Measurements from ENCODE around the gene CYREN. TPM values are rescaled to one million over a fixed set of nuclear protein-coding genes. Genes with fewer than 3 reads are reported as not detected.
"Not testable (repeated sequence)": the region's sequence is repeated elsewhere in the genome, so short reads cannot be mapped to it uniquely, and the experiment has no call there.

CYREN gene
- total RNA-seq, 2 experiments from 2014 or later: 51.7 to 54.4 TPM

DNA sequence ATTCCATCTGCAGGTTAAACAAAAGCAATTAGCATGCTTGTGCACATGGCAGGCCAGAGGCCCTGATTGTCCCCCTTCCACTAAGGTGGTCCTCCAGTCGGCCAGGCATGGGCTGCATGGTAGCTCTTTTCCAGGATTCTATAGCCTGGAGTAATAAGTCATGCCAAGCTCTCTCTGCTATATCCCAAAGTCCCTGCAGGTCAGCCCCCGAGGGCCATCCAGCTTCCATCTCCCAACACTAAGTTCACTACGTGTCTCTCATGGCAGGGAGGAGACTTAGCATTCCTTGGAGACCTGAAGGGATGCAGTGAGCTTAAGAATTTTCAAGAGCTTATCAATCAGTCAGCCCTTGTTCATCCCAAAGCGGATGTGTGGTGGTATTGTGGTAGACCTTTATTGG, 3.4 kb upstream of the CYREN start:
- not testable (repeated sequence) for H3K9me3 Mint-ChIP-seq, H3K4me3 Mint-ChIP-seq, DNase-seq, H3K27me3 Mint-ChIP-seq, H3K27ac Mint-ChIP-seq
- Mint-ChIP-seq H3K4me1 (peaks cover 19% of the 10 kb centered on the region), H3K36me3 (peaks cover 21% of the 10 kb centered on the region)

DNA sequence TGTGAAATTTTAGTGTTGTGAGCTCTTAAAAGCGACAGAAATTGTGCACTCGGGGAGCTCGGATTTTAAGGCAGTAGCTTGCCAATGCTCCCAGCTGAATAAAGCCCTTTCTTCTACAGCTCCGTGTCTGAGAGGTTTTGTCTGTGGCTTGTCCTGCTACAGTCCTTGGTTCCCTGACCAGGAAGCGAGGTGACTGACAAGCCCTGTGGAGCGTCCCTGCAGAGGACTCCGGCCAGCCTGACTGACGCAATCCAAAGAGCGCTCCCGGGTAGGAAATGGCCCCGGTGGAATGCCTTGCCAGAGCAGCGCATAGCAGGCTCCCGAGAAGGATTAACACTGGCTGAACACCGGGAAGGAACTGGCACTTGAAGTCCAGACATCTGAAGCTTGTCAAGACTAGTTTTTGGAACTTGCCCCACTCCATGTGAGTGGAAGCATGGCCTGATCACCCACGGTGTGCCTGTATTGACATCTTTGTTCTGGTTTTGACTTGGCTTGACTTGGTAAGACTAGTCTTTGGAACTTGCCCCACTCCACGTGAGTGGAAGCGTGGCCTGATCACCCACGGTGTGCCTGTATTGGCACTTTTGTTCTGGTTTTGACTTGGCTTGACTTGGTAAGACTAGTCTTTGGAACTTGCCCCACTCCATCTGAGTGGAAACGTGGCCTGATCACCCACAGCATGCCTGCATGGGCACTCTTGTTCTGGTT, 1.2 kb upstream of the CYREN start:
- Mint-ChIP-seq H3K4me3 (peak overlapping the region; percentile 71), H3K27ac (peak overlapping the region; percentile 77), H3K4me1 (peaks cover 39% of the 10 kb centered on the region), H3K36me3 (peaks cover 35% of the 10 kb centered on the region)
- DNase-seq, H3K9me3 Mint-ChIP-seq, H3K27me3 Mint-ChIP-seq: not testable (repeated sequence)

DNA sequence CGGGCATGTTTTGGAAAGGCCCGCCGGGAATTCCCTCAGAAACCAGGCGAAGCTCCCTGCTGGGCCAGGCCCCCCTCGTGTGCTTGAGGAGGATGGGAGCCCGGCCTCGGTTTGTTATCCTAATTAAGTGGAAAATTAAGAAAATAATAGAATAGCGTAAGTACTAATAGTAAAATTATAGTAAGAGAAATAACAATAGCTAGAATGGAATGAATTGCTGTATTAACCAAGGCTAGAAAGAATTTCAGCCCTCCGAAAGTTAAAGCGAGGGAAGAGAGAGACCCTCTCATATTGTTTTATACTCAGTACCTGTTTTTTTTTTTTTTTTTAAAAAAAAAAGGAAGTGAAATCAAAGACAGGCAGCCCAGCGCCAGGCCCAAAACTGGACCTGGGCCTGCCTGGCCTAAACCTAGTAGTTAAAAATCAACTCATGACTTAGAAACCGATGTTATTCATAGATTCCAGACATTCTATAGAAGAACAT, 533 bp upstream of the CYREN start:
- Mint-ChIP-seq H3K4me3 (peak overlapping the region; percentile 93), H3K36me3 (peaks cover 42% of the 10 kb centered on the region), H3K27ac (peak overlapping the region; percentile 97), H3K4me1 (peaks cover 42% of the 10 kb centered on the region)
- H3K9me3 Mint-ChIP-seq, H3K27me3 Mint-ChIP-seq, DNase-seq: not testable (repeated sequence)

DNA sequence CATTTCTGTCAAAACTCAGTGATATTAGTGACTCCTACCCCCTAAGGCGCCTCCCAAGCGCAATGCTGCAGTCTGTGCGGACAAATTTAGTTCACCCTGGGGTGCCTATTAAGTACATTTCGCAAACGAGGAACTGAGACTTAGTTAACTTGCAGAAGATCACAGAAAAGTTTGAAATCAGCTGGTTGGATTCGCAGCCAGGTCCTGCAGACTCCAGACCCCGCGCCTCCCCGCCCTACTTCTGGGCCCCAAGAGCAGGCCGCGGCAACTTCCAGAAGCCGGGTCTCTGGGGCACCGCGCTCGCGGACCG, 588 bp downstream of the CYREN start:
- Mint-ChIP-seq H3K27ac (peak overlapping the region; percentile 94), H3K4me3 (peak overlapping the region; percentile 93), H3K36me3 (peaks cover 53% of the 10 kb centered on the region), H3K4me1 (peaks cover 48% of the 10 kb centered on the region), H3K27me3 (no peaks in the 10 kb centered on the region), H3K9me3 (no peaks in the 10 kb centered on the region)
- DNase-seq: no peak

DNA sequence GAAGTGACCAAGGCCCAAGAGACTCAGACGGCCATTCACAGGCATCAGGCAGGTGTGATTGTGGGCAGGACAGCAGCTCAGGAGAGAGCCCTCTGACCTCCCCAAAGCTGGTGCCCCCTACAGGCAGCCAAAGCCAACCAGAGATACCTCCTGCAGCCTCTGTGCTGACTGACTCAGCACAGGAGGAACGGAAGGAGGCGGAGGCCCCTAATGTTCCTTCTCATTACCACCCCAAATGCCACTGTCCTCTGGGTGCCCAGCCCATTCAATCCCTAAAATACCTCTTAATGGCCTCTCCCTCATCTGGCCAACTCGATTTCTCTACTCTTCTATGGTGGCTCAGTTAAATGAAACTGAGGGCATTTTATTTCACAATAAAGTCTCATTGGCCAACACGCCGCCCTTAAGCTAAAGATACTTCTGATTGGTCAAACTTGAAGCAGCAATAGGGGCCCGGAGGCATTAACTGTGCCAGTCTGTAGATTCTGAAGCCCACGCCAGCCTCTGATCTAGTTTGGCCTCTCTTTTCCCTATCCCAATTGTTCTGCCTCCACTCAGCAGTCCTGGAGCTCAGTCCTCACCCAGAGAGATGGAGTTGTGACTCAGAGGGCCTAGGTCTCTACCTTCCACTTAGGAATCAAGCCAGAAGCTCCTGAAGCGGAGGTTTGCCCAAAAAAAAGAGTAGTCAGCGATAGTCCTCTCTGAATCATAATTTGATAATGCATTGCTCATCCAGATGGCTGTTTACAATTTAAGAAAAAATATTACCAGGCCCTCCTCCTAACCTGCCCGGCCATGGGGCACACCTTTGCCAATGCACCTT, 1.2 kb downstream of the CYREN start:
- Mint-ChIP-seq H3K9me3 (no peaks in the 10 kb centered on the region), H3K4me1 (peaks cover 48% of the 10 kb centered on the region), H3K36me3 (peaks cover 57% of the 10 kb centered on the region), H3K27ac (peak overlapping the region; percentile 94), H3K4me3 (peak overlapping the region; percentile 93), H3K27me3 (no peaks in the 10 kb centered on the region)
- peak; percentile 71 for DNase-seq

DNA sequence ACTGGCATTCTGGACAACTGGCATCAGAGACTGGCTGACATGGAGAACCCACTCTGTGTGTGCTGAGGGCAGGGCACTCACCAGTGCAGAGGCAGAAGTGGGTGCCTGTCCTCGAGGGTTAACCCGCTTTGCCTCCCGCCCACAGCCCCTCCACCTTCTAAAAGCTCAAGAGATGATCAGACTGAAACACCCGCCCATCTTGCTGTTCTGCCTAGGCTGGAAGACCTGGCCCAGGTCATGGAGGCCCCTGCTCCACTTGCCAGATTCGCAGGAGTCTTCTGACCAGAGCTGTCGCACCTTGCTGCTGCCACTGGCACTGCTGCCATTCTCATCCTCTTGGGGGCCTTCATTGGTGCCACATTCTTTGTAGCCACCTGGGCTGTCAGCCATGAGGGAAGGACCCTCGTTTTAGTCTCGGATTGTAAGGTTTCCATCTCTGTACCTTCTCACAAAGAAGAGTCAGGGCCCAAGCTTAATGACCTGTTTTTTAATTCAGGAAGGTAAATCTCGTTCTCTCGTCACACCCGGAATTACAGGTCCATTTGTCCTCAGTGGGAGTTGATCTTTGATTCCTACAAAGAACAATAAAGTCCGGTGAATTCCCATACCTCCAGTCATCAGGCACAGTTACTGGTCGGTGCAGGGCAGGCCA, 1.9 kb downstream of the CYREN start:
- peaks cover 4% of the 10 kb centered on the region for H3K9me3 Mint-ChIP-seq
- H3K4me3 Mint-ChIP-seq: peak overlapping the region; percentile 93
- H3K36me3 Mint-ChIP-seq: peaks cover 64% of the 10 kb centered on the region
- H3K4me1 Mint-ChIP-seq: peaks cover 53% of the 10 kb centered on the region
- peak overlapping the region; percentile 94 for H3K27ac Mint-ChIP-seq
- H3K27me3 Mint-ChIP-seq: no peaks in the 10 kb centered on the region
- no peak for DNase-seq

DNA sequence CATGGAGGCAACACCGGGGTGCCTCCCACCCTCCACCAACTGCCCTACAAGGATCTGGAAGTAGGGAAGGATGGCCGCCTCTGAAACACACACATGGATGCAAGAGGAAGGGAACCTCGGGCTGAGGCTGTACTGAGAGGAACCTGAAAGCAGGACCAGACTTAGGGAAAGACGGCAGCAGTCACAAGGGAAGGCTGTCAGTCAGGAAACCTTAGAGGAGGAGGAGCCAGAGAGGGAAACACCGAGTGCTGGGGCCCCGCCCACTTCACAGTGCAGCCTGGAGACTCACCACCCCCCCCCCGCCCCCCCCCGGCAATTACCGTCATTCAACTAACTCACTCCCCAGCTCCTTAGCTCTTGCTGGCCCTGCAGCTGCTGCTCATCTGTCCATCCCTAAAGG, 2.5 kb downstream of the CYREN start:
- peak overlapping the region; percentile 94 for H3K27ac Mint-ChIP-seq
- H3K4me3 Mint-ChIP-seq: peak overlapping the region; percentile 93
- H3K27me3 Mint-ChIP-seq: no peaks in the 10 kb centered on the region
- peaks cover 53% of the 10 kb centered on the region for H3K4me1 Mint-ChIP-seq
- no peak for DNase-seq
- peaks cover 65% of the 10 kb centered on the region for H3K36me3 Mint-ChIP-seq
- peaks cover 4% of the 10 kb centered on the region for H3K9me3 Mint-ChIP-seq

DNA sequence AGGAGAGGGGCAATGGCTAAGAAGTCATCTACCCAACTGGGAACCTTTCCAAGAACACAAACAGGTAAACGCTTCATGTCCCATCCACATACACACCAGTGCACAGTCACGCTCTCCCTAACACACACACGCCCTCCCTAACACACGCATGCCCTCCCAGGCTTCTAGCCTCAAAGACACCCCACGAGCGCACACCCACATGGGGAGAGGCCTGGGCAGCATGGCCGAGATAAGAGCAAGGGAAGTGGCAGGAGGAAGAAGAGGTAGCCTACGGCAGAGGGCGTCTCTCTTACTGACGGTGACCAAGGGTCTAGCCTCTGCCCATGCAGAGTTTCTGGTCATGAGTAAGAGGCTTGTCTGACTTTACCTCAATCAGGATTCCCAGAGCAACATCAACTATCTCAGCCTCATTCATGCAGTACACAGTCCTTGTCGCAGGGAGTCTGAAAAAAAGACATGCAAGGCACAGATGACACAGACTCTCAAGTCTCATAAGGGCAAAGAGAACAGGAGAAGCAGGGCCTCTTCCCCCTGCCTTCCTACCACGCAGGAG, 3.1 kb downstream of the CYREN start:
- Mint-ChIP-seq H3K27ac (peak overlapping the region; percentile 81), H3K4me3 (peak overlapping the region; percentile 47), H3K9me3 (peaks cover 7% of the 10 kb centered on the region), H3K36me3 (peaks cover 71% of the 10 kb centered on the region), H3K27me3 (no peaks in the 10 kb centered on the region), H3K4me1 (peaks cover 53% of the 10 kb centered on the region)
- DNase-seq: no peak

DNA sequence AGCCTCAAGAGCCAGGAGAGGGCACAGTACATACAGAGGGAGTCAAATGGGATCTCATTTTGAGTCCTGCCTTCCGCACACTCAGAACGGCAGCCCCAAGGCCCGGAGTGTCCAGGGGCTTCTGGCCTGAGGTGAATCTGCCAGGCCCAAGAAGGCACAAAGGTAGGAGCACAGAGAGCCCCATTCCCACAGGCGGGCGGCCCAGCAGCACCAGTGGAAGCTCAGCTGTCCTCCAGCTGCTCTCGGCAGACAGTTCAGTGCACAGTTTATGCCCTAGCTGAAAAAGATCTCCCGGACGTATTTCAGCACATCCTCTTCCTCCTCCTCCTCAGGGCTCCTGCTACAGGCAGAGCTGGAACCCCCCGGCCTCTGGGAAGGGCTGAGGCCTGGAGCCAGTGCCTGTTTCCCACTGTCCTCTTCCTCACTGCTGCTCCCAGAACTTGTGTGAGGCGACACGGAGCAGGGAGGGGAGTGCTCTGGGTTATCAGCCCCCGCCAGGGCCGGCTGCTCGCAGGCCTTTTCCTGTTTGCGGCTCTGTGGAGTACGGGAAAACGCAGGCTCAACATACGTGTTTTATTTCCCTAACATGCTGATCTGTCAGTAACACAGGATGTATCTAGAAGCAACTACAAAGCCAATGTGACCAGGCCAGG, 4.0 kb downstream of the CYREN start:
- Mint-ChIP-seq H3K36me3 (peaks cover 77% of the 10 kb centered on the region), H3K4me1 (peaks cover 52% of the 10 kb centered on the region), H3K4me3 (peak overlapping the region; percentile 6), H3K9me3 (peaks cover 15% of the 10 kb centered on the region), H3K27me3 (no peaks in the 10 kb centered on the region), H3K27ac (peak overlapping the region; percentile 74)
- no peak for DNase-seq

DNA sequence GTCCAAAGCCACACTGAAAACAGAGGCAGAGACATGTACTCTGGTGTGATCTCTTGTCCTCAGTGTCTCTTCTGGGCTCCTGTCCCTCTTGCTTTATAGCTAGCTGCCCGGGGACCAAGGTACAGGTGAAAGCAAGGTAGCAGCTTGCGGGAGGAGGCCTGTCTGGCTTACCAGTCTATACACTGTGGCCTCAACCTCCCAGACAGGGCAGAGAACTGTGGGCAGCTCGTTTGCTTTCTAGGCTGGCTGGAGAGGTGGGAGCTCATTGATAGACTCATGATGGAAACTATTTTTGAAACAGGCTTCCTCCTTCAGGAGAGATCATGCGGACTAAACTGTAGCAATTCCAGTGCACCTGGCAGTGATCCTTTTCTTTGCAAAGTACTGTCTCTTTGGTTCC, 4.6 kb downstream of the CYREN start:
- H3K9me3 Mint-ChIP-seq: peaks cover 17% of the 10 kb centered on the region
- H3K4me3 Mint-ChIP-seq: no peak overlapping the region
- H3K27me3 Mint-ChIP-seq: no peaks in the 10 kb centered on the region
- peak overlapping the region; percentile 45 for H3K27ac Mint-ChIP-seq
- no peak for DNase-seq
- peaks cover 55% of the 10 kb centered on the region for H3K4me1 Mint-ChIP-seq
- peaks cover 83% of the 10 kb centered on the region for H3K36me3 Mint-ChIP-seq

DNA sequence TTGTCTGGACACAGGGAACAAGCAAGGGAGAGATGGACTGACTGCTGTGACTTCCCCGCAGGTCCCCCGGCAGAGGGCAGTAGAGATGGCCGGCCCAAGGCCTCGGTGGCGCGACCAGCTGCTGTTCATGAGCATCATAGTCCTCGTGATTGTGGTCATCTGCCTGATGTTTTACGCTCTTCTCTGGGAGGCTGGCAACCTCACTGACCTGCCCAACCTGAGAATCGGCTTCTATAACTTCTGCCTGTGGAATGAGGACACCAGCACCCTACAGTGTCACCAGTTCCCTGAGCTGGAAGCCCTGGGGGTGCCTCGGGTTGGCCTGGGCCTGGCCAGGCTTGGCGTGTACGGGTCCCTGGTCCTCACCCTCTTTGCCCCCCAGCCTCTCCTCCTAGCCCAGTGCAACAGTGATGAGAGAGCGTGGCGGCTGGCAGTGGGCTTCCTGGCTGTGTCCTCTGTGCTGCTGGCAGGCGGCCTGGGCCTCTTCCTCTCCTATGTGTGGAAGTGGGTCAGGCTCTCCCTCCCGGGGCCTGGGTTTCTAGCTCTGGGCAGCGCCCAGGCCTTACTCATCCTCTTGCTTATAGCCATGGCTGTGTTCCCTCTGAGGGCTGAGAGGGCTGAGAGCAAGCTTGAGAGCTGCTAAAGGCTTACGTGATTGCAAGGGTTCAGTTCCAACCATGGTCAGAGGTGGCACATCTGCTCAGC, 6.0 kb downstream of the CYREN start:
- Mint-ChIP-seq H3K4me1 (peaks cover 63% of the 10 kb centered on the region), H3K27ac (peak overlapping the region; percentile 42), H3K9me3 (peaks cover 21% of the 10 kb centered on the region), H3K27me3 (no peaks in the 10 kb centered on the region), H3K4me3 (no peak overlapping the region), H3K36me3 (peaks cover 88% of the 10 kb centered on the region)
- no peak for DNase-seq

DNA sequence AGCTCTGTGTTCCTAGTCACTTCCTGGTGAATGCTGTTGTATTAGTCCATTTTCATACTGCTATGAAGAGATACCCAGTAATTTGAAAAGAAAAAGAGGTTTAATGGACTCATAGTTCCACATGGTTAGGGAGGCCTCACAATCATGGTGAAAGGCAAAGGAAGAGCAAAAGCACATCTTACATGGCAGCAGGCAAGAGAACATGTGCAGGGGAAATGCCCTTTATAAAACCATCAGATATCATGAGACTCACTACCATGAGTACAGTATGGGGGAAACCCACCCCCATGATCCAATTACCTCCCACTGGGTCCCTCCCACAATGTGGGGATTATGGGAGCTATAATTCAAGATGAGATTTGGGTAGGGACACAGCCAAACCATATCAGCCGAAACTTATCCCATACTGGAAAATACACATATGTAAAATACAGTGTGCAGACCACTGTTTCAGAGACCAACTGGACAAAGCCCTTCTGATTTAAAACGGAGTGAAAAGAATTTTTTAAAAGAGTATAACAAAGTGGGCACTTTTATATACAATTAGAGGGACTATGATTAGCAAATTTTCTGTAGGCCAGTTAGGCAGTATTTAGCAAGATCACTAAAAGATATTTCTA, 8.0 kb downstream of the CYREN start:
- Mint-ChIP-seq H3K27ac (peak overlapping the region; percentile 85), H3K4me1 (peaks cover 52% of the 10 kb centered on the region)

DNA sequence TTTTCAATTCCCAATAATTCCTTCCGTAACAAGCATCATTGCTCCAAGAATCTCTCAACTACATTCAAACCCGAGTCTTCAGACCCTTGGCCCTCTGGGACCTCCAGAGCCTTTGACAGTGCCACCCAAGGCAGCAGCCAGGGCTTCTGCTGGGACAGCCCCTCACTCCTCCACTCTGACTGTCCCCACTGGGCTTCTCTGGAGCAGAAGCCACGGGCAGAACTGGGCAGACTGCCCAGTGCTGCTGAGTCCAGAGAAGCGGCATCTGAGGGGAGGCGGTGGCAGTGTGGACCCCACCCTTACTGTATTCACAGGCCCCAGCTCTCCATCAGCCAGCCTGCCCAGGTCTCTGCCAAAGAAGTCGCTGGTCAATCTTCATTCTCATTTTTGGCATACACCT, 8.8 kb downstream of the CYREN start:
- Mint-ChIP-seq H3K9me3 (peaks cover 26% of the 10 kb centered on the region), H3K4me1 (peaks cover 44% of the 10 kb centered on the region), H3K27ac (peak overlapping the region; percentile 85), H3K36me3 (peaks cover 88% of the 10 kb centered on the region), H3K27me3 (no peaks in the 10 kb centered on the region), H3K4me3 (no peak overlapping the region)
- no peak for DNase-seq

More for the DNA sequence above, 8.0 kb downstream of the CYREN start:
- H3K9me3 Mint-ChIP-seq: peaks cover 21% of the 10 kb centered on the region
- H3K4me3 Mint-ChIP-seq: no peak overlapping the region
- DNase-seq: no peak
- H3K27me3 Mint-ChIP-seq: no peaks in the 10 kb centered on the region
- H3K36me3 Mint-ChIP-seq: peaks cover 86% of the 10 kb centered on the region
